Measurements from ENCODE around the gene CNIH1.
"Not testable (repeated sequence)": the region's sequence is repeated elsewhere in the genome, so short reads cannot be mapped to it uniquely, and the experiment has no call there.

CNIH1 gene

GRCh38 chr14:54467280-54467679 lies 26.1 kb upstream of the CNIH1 start:
- DNase-seq (ENCODE audit: low spot score), result no peak

DNA sequence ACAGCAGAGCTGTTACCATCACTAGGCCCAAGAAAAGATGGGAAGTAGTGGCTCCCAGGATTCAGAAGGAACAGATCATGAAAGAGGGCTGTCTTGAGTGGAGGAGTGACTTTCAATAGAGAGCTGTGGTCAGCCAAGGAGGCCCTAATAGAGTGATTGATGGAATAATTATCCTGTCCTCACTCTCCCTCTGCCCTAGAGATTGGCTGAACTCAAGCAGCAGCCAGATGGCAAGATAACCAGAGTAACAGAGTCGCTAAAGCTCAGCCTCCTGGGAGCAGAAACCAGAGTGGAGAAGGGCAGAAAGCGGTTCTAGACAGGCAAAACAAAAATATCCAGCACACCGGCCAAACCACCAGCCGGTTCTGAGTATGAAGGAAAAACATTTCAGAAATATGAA lies 24.5 kb upstream of the CNIH1 start:
- no peak for DNase-seq (ENCODE audit: low spot score)

DNA sequence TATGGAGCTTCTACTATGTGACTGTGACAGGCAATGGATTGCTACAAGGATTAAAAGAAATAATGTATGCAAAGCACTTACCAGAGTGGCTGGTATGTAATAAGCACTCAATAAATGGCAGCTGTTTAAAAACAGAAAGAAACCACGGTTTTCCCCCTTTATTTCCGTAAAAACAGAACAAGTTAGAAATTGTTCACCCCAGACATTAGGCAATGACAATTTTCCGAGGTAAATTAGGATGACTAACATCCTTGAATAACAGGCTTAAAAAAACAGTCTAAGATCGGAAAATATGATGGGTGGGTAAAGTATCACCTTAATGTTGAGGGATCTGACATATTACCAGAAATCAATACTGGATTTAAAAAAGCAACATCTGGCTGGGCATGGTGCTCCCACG lies 20.9 kb upstream of the CNIH1 start:
- no peak for DNase-seq (ENCODE audit: low spot score)

DNA sequence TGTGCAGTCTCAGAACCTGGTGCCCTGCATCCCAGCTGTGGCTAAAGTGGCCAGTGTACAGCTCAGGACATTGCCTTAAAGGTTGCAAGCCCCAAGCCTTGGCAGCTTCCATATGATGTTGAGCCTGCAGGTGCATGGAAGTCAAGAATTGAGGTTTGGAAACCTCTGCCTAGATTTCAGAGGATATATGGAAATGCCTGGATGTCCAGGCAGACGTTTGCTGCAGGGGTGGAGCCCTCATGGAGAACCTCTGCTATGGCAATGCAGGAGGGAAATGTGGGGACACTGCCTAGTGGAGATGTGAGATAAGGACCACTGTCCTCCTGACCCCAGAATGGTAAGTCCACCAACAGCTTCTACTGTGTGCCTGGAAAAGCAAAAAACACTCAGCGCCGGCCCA lies 17.9 kb upstream of the CNIH1 start:
- no peak for DNase-seq (ENCODE audit: low spot score)

DNA sequence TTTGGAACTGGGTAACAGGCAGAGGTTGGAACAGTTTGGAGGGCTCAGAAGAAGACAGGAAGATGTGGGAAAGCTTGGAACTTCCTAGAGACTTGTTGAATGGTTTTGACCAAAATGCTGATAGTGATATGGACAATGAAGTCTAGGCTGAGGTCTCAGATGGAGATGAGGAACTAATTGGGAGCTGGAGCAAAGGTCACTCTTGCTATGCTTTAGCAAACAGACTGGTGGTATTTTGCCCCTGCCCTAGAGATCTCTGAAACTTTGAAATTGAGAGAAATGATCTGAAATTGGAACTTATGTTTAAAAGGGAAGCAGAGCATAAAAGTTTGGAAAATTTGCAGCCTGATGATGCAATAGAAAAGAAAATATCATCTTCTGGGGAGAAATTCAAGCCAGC lies 17.4 kb upstream of the CNIH1 start:
- DNase-seq (ENCODE audit: low spot score), result not testable (repeated sequence)

DNA sequence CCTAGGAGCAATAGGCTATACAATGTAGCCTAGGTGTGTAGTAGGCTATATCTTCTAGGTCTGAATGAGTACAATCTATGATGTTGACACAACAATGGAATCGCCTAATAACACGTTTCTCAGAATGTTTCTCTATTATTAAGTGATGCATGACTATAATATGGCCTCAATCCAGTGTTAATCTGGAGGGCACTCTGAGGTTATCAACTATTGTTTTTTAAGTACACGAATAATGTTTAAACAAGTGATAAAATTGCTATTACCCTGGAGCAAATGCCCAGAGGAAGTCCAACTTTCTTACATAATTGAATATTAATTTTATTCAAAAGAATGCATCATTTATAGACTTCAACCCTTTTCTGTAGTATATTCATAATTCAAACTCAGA lies 16.4 kb upstream of the CNIH1 start:
- no peak for DNase-seq (ENCODE audit: low spot score)

GRCh38 chr14:54456820-54457608 lies 15.8 kb upstream of the CNIH1 start:
- DNase-seq (ENCODE audit: low spot score), result not testable (repeated sequence)

DNA sequence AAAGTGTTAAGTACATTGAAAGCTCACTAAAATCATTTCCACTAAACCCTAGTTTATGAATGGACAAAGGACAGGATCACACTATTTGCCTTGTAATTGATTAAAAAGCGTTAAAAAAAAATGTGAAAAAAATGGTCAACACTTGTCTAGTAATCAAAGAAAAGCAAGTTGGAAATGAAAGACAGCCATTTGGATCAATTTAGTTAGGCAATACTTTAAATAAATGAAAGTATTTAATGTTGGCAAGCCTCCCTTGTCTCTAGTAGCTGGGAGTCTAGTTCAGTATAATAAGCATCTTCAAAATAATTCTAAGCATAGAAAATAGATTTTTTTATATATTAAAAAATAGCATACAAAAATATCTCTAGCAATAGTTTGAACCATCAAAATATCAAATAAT lies 14.2 kb upstream of the CNIH1 start:
- DNase-seq (ENCODE audit: low spot score), result no peak

DNA sequence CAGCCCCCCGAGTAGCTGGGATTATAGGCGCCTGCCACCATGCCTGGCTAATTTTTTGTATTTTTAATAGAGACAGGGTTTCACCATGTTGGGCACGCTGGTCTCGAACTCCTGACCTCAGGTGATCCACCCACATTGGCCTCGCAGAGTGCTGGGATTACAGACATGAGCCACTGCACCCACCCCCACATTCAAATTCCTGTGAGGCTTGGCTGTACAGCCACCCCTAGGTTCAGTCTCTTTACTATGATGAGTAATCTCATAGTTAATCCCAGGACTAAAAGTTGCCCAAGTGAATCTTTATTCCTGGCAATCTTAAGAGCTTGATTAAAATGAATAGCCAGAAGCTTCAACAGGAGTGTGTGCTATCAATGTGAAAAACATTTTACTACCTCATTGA lies 12.8 kb upstream of the CNIH1 start:
- DNase-seq (ENCODE audit: low spot score), result not testable (repeated sequence)

DNA sequence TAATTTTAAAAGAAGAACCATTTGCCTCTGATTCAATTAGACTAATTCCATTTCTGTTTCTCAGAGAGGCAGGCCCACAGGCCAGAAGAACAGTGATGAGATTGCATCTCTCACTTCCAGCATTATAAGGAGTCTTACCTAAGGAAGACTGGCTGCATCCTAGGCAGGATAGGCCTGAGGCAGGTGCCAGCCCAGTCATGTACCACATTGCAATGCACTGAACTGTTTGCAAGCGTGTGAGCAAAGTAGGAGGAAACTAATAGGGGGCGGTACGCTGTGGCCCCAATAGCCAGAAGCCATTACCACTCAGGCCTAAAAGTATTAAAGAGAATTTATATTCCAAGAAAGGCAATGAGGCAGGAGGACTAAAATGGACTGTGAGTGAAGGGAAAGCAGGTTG lies 12.1 kb upstream of the CNIH1 start:
- no peak for DNase-seq (ENCODE audit: low spot score)

GRCh38 chr14:54451961-54452360 lies 10.8 kb upstream of the CNIH1 start:
- DNase-seq (ENCODE audit: low spot score), result no peak

DNA sequence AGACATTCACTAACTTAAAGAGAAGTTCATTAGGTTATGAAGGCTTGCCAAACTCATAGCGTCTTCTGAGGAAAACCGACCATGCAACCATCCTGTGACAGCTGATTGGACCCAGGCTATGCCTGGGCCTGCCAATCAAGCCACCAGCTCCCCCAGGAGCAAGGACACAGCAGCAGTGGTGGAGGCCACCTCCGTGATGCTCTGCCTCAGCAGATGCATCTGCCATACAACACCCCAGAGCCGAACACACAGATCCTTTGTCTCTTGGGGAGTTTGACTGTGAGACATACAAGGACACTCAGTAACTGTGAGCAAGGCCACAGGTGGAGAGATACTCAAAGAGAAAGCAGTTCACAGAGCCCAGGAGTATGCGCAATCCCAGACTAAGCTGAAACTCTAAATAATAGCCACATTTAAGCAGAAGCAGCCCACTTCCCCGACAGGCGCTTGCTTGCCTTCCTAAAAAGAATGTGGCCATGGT lies 10.0 kb upstream of the CNIH1 start:
- no peak for DNase-seq (ENCODE audit: low spot score)

GRCh38 chr14:54450535-54450934 lies 9.4 kb upstream of the CNIH1 start:
- no peak for DNase-seq (ENCODE audit: low spot score)

DNA sequence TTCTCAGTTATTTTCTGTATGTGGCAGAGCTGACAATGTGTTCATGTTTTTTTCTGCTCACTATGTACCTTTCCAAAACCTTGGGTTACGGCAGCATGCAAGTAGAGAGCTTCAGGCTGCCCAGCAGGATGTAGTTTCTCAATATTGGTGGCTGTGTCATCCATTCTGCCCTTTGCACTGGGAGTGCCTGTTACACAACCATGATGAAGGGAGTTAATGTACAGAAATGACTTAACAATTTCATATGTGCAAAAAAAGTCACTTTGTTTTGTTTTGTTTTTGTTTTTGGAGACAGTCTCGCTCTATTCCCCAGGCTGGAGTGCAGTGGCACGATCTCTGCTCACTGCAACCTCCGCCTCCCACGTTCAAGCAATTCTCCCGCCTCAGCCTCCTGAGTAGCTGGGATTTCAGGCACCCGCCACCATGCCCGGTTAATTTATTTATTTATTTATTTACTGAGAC lies 6.1 kb upstream of the CNIH1 start:
- no peak for DNase-seq (ENCODE audit: low spot score)

GRCh38 chr14:54446161-54446693 lies 5.1 kb upstream of the CNIH1 start:
- peak; percentile 25 for DNase-seq (ENCODE audit: low spot score)

DNA sequence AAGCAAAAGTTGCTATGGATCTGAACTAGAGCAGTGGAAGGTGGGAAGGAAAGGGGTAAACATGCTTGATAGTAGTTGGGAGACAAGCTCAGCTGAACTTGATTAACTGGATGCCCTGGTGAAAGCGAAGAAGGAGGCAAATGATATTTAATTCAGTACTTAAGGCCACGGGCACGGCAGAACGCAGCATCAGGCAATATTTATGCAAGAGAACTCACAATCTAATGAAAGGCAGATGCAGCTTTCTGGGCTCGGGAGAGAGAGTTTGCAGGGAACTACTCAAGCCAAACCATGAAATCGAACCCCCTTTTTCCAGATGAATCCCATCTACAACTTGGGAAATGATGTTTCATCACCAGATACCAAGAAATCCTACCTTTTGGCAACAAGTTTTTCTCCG lies 3.5 kb upstream of the CNIH1 start:
- no peak for DNase-seq (ENCODE audit: low spot score)

GRCh38 chr14:54443981-54444380 lies 2.8 kb upstream of the CNIH1 start:
- no peak for DNase-seq (ENCODE audit: low spot score)

GRCh38 chr14:54442961-54443360 lies 1.8 kb upstream of the CNIH1 start:
- not testable (repeated sequence) for DNase-seq (ENCODE audit: low spot score)

GRCh38 chr14:54440476-54440872 lies 700 bp downstream of the CNIH1 start:
- DNase-seq (ENCODE audit: low spot score), result no peak

- no peak for DNase-seq (ENCODE audit: low spot score)
Measured at GRCh38 chr14:54440037-54440436, 1.1 kb downstream of the CNIH1 start.

DNA sequence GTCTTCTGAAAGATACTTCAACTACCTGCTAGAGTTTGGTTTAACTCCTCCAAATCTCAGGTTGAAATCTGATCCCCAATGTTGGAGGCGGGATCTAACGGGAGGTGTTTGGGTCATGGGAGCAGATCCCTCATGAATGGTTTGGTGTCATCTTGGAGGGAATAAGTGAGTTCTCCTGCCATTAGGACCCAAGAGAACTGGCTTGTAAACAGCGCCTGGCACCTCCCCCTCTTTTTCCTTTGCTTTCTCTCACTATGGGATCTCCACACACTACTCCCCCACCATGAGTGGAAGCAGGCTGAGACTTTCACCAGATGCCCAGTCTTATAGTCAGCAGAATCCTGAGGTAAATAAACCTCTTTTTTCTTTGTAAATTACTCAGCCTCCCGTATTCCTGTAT lies 2.5 kb downstream of the CNIH1 start:
- DNase-seq (ENCODE audit: low spot score), result no peak

DNA sequence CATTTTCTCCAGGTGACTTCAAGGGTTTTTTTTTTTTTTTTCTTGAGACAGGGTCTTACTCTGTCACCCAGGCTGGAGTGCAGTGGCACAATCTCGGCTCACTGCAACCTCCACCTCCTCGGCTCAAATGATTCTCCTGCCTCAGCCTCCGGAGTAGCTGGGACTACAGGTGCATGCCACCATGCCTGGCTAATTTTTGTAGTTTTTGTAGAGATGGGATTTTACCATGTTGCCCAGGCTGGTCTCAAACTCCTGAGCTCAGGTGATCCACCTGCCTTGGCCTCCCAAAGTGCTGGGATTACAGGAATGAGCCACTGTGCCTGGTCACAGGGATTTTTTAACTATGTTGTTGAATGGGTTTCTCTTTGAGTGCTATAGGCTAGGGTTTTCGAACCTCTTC lies 3.2 kb downstream of the CNIH1 start:
- DNase-seq (ENCODE audit: low spot score), result not testable (repeated sequence)

DNA sequence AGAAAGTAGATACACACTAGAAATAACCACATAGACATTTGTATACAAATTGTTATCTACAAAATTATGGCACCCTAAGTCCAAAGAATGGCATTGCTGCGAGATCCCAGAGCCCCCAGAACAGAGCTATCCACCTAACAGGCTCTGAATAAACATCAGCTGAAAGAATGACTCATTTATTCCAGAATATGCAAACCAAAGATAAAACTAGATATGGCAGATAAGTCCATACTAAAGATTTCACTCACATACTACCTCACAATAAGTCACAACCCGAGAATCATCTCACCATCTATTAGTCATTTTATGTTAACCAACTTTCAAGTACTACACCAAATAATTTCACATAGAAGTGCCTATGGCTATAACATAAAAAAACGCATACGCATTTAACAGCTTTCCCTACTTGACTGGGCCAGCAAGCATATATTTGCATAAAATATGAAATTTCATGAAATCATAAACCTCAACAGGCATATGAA lies 5.6 kb downstream of the CNIH1 start:
- no peak for DNase-seq (ENCODE audit: low spot score)

DNA sequence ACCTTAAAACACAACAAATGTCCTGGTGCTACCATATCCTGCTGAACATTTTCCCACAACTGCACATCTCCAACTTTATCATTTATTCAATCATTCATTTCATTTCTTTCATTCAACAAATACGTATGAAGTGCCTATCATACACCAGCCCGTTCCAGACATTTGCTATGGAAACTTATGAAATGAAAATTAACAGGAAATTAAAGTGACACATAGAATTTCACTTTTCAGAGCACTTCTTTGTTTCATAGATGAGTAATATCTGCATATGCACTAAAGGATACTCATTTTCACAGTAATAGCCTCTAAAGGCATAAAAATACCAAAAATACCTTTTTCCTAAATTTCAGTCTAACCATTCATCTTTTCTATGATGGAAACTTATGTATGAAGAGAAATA lies 12.6 kb downstream of the CNIH1 start:
- DNase-seq (ENCODE audit: low spot score), result no peak

Data from Ammon's horn (tissue), 1 donor.